Measurements from ENCODE around the gene OCA2. TPM values are rescaled to one million over a fixed set of nuclear protein-coding genes. Genes with fewer than 3 reads are reported as not detected.
A peak's percentile ranks its signal among the peaks of the same experiment; 100 is the strongest.

OCA2 gene
- total RNA-seq, 1 donor from 2014 or later, result 0.79 TPM

DNA sequence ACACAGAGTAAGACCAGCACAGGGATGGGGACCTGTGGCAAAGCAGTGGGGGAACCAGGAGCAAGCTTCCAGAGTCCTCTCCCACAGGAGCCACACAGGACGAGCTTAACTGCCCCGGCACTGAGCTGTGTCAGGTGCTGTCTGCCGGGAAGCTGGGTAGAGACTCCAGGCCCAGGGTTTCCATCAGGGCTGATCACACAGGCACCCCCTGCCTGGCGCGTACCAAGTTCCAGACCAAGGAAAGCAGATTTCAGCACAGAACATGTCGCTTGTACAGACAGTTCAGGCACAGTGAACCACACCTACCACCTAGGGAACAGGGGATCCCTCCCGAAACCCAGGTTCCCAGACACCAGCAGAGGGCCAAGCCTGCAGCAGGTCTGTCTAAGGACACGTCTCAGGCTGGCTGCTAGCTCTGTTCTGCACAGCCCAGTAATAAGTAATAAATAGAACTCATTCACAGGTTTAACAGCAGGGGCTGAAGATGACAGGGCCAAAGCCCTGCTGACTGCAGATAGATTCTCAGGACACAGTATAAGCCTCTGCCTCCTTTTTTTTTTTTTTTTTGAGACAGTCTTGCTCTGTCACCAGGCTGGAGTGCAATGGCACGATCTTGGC, 30.2 kb upstream of the OCA2 start:
- no peak overlapping the region for H3K27ac Mint-ChIP-seq
- H3K4me1 Mint-ChIP-seq (ENCODE audit: low read depth), result peaks cover 2% of the 10 kb centered on the region
- TF ChIP-seq, protein P1, sequence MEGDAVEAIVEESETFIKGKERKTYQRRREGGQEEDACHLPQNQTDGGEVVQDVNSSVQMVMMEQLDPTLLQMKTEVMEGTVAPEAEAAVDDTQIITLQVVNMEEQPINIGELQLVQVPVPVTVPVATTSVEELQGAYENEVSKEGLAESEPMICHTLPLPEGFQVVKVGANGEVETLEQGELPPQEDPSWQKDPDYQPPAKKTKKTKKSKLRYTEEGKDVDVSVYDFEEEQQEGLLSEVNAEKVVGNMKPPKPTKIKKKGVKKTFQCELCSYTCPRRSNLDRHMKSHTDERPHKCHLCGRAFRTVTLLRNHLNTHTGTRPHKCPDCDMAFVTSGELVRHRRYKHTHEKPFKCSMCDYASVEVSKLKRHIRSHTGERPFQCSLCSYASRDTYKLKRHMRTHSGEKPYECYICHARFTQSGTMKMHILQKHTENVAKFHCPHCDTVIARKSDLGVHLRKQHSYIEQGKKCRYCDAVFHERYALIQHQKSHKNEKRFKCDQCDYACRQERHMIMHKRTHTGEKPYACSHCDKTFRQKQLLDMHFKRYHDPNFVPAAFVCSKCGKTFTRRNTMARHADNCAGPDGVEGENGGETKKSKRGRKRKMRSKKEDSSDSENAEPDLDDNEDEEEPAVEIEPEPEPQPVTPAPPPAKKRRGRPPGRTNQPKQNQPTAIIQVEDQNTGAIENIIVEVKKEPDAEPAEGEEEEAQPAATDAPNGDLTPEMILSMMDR (IDR thresholded peaks at IDR 0.05; ENCODE audit: unreplicated experiment), result no peak
- DNase-seq (ENCODE audit: low spot score, unreplicated experiment), result no peak
- H3K36me3 Mint-ChIP-seq (ENCODE audit: insufficient read depth), result peaks cover 8% of the 10 kb centered on the region
- H3K27me3 Mint-ChIP-seq, result no peaks in the 10 kb centered on the region
- no peak overlapping the region for H3K4me3 Mint-ChIP-seq (ENCODE audit: low read depth)
- no peaks in the 10 kb centered on the region for H3K9me3 Mint-ChIP-seq (ENCODE audit: low read depth)

DNA sequence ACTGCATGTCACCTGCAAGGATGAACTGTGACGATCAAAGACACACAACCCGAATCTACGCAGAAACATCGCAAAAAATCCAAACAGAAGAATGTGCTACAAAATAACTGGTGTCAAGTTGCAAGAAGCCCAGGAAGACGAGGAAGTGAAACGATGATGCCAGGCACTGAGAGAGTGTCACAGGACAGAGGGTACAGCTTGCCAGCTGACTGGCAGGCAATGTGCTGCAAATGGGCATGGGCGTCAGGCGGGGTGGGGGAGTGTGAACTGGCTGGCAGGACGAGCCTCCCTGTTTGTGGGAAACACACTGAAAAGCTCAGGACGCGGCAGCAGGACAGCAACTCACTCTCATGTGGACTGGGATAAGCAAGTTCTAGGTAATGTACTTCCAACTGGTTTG, 28.9 kb upstream of the OCA2 start:
- Mint-ChIP-seq H3K27ac (no peak overlapping the region), H3K36me3 (ENCODE audit: insufficient read depth) (peaks cover 13% of the 10 kb centered on the region), H3K4me3 (ENCODE audit: low read depth) (no peak overlapping the region), H3K27me3 (no peaks in the 10 kb centered on the region), H3K4me1 (ENCODE audit: low read depth) (peaks cover 4% of the 10 kb centered on the region), H3K9me3 (ENCODE audit: low read depth) (no peaks in the 10 kb centered on the region)
- DNase-seq (ENCODE audit: low spot score, unreplicated experiment), result no peak
- TF ChIP-seq, protein P1 (IDR thresholded peaks at IDR 0.05; ENCODE audit: unreplicated experiment), result no peak

DNA sequence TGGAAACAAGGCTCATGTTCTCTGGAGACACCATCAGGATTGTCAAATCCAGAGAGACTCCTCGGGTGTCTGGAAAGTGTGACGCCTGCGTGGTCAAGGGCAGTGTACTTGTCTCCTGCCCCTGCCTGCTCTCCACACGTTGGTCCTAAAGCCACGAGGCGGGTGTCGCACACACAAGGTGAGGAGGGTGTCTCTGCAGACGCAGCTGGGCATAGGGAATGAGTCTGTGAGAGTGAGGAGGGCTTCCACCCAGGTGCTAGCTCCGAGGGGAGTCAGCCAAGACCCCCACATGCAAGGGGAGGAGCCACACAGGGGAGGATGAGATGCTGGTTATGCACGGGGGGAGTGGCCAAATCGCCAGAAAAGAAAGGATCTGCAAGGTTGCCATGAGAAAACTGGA, 27.9 kb upstream of the OCA2 start:
- Mint-ChIP-seq H3K4me3 (ENCODE audit: low read depth) (no peak overlapping the region), H3K27ac (peak overlapping the region; percentile 15), H3K27me3 (no peaks in the 10 kb centered on the region), H3K9me3 (ENCODE audit: low read depth) (no peaks in the 10 kb centered on the region), H3K4me1 (ENCODE audit: low read depth) (peaks cover 2% of the 10 kb centered on the region), H3K36me3 (ENCODE audit: insufficient read depth) (peaks cover 10% of the 10 kb centered on the region)
- TF ChIP-seq, protein P1 (IDR thresholded peaks at IDR 0.05; ENCODE audit: unreplicated experiment), result no peak
- no peak for DNase-seq (ENCODE audit: low spot score, unreplicated experiment)

DNA sequence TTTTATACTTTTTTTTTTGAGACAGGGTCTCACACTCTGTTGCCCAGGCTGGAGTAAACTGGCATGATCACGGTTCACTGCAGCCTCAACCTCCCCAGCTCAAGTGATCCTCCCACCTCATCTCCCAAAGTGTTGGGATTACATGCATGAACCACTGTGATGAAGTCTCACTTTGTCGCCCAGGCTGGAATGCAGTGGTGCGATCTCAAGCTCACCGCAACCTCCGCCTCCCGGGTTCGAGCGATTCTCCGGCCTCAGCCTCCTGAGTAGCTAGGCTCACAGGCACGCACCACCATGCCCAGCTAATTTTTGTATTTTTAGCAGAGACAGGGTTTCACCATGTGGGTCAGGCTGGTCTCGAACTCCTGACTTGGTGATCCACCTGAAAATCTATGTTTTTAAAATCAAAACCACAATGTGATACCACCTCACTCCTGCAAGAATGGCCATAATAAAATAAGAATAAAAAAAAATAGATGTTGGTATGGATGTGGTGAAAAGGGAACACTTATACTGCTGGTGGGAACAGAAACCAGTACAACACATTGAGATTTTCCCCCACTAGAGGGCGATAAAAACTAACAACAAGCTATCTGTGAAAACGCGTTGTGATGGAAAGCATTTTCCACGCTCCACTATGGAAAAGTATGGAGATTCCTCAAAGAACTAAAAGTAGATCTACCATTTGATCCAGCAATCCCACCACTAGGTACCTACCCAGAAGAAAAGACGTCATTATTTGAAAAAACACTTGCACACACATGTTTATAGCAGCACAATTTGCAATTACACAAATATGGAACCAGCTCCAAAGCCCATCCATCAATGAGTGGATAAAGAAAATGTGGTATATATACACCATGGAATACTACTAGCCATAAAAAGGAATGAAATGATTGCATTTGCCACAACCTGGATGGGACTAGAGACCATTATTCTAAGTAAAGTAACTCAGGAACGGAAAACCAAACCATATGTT, 26.8 kb upstream of the OCA2 start:
- Mint-ChIP-seq H3K4me1 (ENCODE audit: low read depth) (peaks cover 2% of the 10 kb centered on the region), H3K27ac (no peak overlapping the region), H3K9me3 (ENCODE audit: low read depth) (no peaks in the 10 kb centered on the region), H3K27me3 (no peaks in the 10 kb centered on the region), H3K36me3 (ENCODE audit: insufficient read depth) (peaks cover 10% of the 10 kb centered on the region), H3K4me3 (ENCODE audit: low read depth) (no peak overlapping the region)
- TF ChIP-seq, protein P1 (IDR thresholded peaks at IDR 0.05; ENCODE audit: unreplicated experiment), result peak; percentile 72
- no peak for DNase-seq (ENCODE audit: low spot score, unreplicated experiment)

DNA sequence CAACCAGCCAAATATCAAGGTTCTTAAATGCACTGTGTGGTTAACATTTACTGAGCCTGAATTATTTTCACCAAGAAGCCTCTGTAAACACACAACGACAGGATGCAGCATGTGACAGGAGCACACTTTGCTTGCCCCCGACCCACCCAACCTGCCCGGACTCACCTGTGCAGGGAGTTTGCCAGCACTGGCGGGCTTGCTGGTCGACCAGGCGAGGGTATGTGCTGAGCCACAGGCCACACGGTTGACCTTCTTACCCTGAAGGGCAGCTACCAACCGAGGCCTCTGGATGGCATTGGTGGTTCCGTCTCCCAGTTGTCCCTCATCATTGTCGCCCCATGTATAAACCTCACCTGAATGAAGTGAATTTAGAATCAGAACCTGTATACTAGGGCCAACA, 25.7 kb upstream of the OCA2 start:
- DNase-seq (ENCODE audit: low spot score, unreplicated experiment), result no peak
- H3K9me3 Mint-ChIP-seq (ENCODE audit: low read depth), result no peaks in the 10 kb centered on the region

More for the DNA sequence above, 25.7 kb upstream of the OCA2 start:
- H3K27ac Mint-ChIP-seq, result no peak overlapping the region
- H3K36me3 Mint-ChIP-seq (ENCODE audit: insufficient read depth), result peaks cover 14% of the 10 kb centered on the region
- H3K4me3 Mint-ChIP-seq (ENCODE audit: low read depth), result no peak overlapping the region
- no peaks in the 10 kb centered on the region for H3K27me3 Mint-ChIP-seq
- TF ChIP-seq, protein P1 (IDR thresholded peaks at IDR 0.05; ENCODE audit: unreplicated experiment), result no peak
- peaks cover 2% of the 10 kb centered on the region for H3K4me1 Mint-ChIP-seq (ENCODE audit: low read depth)
